PFSK-1 (cell line): ENCODE data around the gene TXNIP.

Source experiments
- FOXP2 ChIP-seq: optimal IDR thresholded peaks from 2 replicates; pipeline ENCODE3; 2011; ENCODE audit warnings: borderline replicate concordance, control low read depth, inconsistent platforms; ENCODE audit not compliant: insufficient read depth; ENCODE audit errors: extremely low read length, extremely low read depth
- POLR2AphosphoS5 ChIP-seq: IDR thresholded peaks from 2 replicates; pipeline ENCODE4 v1.6.1; 2012; ENCODE audit warnings: low read depth, mild to moderate bottlenecking, control low read depth, low read length, moderate library complexity

GRCh38 chr1:145980457-145980994 lies 15.9 kb downstream of the TXNIP start:
- TF ChIP-seq FOXP2 = no peak
- TF ChIP-seq POLR2AphosphoS5 = no peak
